GM12878 (cell line): ENCODE measurements around the gene MESD. TPM values are rescaled to one million over a fixed set of nuclear protein-coding genes. Genes with fewer than 3 reads are reported as not detected.

Experiments used
- ATAC-seq: fragments of 200-7000 bp; cut with Tn5 transposase; 3 replicates; pipeline ENCODE4 v1.9.1; 2020; ENCODE audit warnings: mild to moderate bottlenecking, moderate library complexity
- BruUV-seq: library from RNA; stranded (reverse); fragments of 400-500 nt; replicated peaks from 2 replicates; lab custom pipeline; 2021; lab: Mats Ljungman, UMichigan
- CTCF ChIA-PET: fragments of 300-600 bp; sonication (Branson Sonifier 250); formaldehyde crosslinking; extraction: SDS; loops from one replicate; lab custom pipeline; 2021; ENCODE audit warnings: inconsistent platforms; lab: Yijun Ruan, JAX
- POLR2A ChIA-PET: fragments of 350-600 bp; formaldehyde crosslinking; extraction: SDS; loops from one replicate; lab custom pipeline; 2021; ENCODE audit warnings: inconsistent platforms; lab: Charles Lee
- RAD21 ChIA-PET: fragments of 300-600 bp; sonication (Branson Sonifier 250); formaldehyde crosslinking; loops from one replicate; lab custom pipeline; 2023; ENCODE audit warnings: antibody characterized with exemption; ENCODE audit not compliant: unreplicated experiment; lab: Charles Lee
- SMC1A ChIA-PET: fragments of 300-600 bp; sonication (Branson Sonifier 250); formaldehyde crosslinking; loops from one replicate; lab custom pipeline; 2023; ENCODE audit not compliant: unreplicated experiment, uncharacterized antibody; lab: Charles Lee
- DNase-seq: peaks from one replicate; pipeline ENCODE4 v3.0.0-alpha.2; 2011; ENCODE audit warnings: low read depth, low spot score
- FAIRE-seq: peaks from 3 replicates; lab custom pipeline; 2011; peaks lifted over from hg19 to GRCh38; lab: Jason Lieb, UNC
- H2AFZ ChIP-seq: 2 replicates; pipeline ENCODE4 v1.6.0; 2011; ENCODE audit warnings: low read depth, low read length, control low read depth; ENCODE audit not compliant: control insufficient read depth
- H3K27ac ChIP-seq: 2 replicates; pipeline ENCODE4 v1.5.1; 2011; ENCODE audit warnings: control low read depth; ENCODE audit not compliant: control insufficient read depth, insufficient read depth
- H3K27me3 ChIP-seq, 2 experiments: replicated peaks in 1 of 2; 2 replicates each; pipeline versions ENCODE4 v1.6.0 to v1.6.1; 2011; ENCODE audit warnings: low read length in 1 of 2; ENCODE audit not compliant: control insufficient read depth in 2 of 2, insufficient read depth in 2 of 2
- H3K36me3 ChIP-seq, 2 experiments: 2 replicates each; pipeline ENCODE4 v1.5.1; 2011; ENCODE audit warnings: low read length in 1 of 2; ENCODE audit not compliant: control insufficient read depth in 2 of 2, insufficient read depth in 2 of 2
- H3K4me1 ChIP-seq: 2 replicates; pipeline ENCODE4 v1.6.1; 2011; ENCODE audit warnings: mild to moderate bottlenecking, low read length, moderate library complexity, mixed read lengths; ENCODE audit not compliant: control insufficient read depth, insufficient read depth
- H3K4me2 ChIP-seq: 2 replicates; pipeline ENCODE4 v1.6.0; 2011; ENCODE audit warnings: control low read depth; ENCODE audit not compliant: control insufficient read depth, insufficient read depth
- H3K4me3 ChIP-seq: fragments of 200-600 bp; sonication (generic); 2 replicates; pipeline ENCODE4 v1.5.1; 2016
- H3K79me2 ChIP-seq: 2 replicates; pipeline ENCODE4 v1.6.0; 2011; ENCODE audit warnings: low read length; ENCODE audit not compliant: control insufficient read depth, insufficient read depth
- H3K9ac ChIP-seq: 2 replicates; pipeline ENCODE4 v1.8.0; 2011; ENCODE audit warnings: low read length, control low read depth, mixed read lengths; ENCODE audit not compliant: control insufficient read depth, insufficient read depth
- H3K9me3 ChIP-seq: replicated peaks from 3 replicates; pipeline ENCODE4 v1.5.1; 2011; ENCODE audit warnings: mild to moderate bottlenecking, low read length; ENCODE audit not compliant: control insufficient read depth, insufficient read depth
- H4K20me1 ChIP-seq: 2 replicates; pipeline ENCODE4 v1.6.0; 2011; ENCODE audit not compliant: control insufficient read depth, insufficient read depth
- E2F4 ChIP-seq: IDR thresholded peaks from 2 replicates; pipeline ENCODE4 v1.6.1; 2012; ENCODE audit warnings: low read depth, low read length, improper control_type of control experiment
- EGR1 ChIP-seq, 2 experiments: IDR thresholded peaks; 1 replicate in 1 of 2; 2 replicates in 1 of 2; pipeline ENCODE4 v1.6.1; 2011 to 2012; ENCODE audit warnings: low read depth in 2 of 2, low read length in 2 of 2, borderline replicate concordance in 1 of 2, mild to moderate bottlenecking in 1 of 2, moderate library complexity in 1 of 2
- HSF1 ChIP-seq: fragments of 150-350 bp; IDR thresholded peaks from 2 replicates; pipeline ENCODE4 v1.6.1; 2014; ENCODE audit warnings: mild to moderate bottlenecking, low read depth, low read length
- JUNB ChIP-seq: IDR thresholded peaks from 2 replicates; pipeline ENCODE4 v1.6.1; 2016; ENCODE audit warnings: antibody characterized with exemption, mild to moderate bottlenecking
- LARP7 ChIP-seq: fragments of 450-650 bp; IDR thresholded peaks from 2 replicates; pipeline ENCODE4 v1.6.1; 2017; ENCODE audit warnings: mild to moderate bottlenecking
- MXI1 ChIP-seq: fragments of 150-350 bp; IDR thresholded peaks from 2 replicates; pipeline ENCODE4 v1.6.1; 2011; ENCODE audit warnings: low read depth, mild to moderate bottlenecking, inconsistent platforms, low read length, improper control_type of control experiment
- NFYA ChIP-seq: IDR thresholded peaks from 2 replicates; pipeline ENCODE4 v1.6.1; 2011; ENCODE audit warnings: low read depth, mild to moderate bottlenecking, low read length, improper control_type of control experiment, borderline replicate concordance
- NRF1 ChIP-seq: conservative IDR thresholded peaks from 2 replicates; pipeline ENCODE4 v1.6.1; 2011; ENCODE audit warnings: mild to moderate bottlenecking, low read depth, low read length, improper control_type of control experiment
- PAX8 ChIP-seq: fragments of 450-650 bp; IDR thresholded peaks from 2 replicates; pipeline ENCODE4 v1.6.1; 2017; ENCODE audit warnings: mild to moderate bottlenecking, moderate library complexity
- RBBP5 ChIP-seq: fragments of 200-600 bp; sonication (generic); conservative IDR thresholded peaks from 2 replicates; pipeline ENCODE4 v1.6.1; 2016
- SMAD1 ChIP-seq: fragments of 450-650 bp; IDR thresholded peaks from 2 replicates; pipeline ENCODE4 v1.6.1; 2018; ENCODE audit warnings: mild to moderate bottlenecking, low read depth; ENCODE audit not compliant: partially characterized antibody
- SUPT20H ChIP-seq: IDR thresholded peaks from 2 replicates; pipeline ENCODE4 v1.6.1; 2011; ENCODE audit warnings: low read depth, mild to moderate bottlenecking, low read length, moderate library complexity, borderline replicate concordance; ENCODE audit not compliant: control insufficient read depth
- TCF3 ChIP-seq: IDR thresholded peaks from 2 replicates; pipeline ENCODE4 v1.6.1; 2012; ENCODE audit warnings: low read depth, mild to moderate bottlenecking, low read length, borderline replicate concordance; ENCODE audit not compliant: insufficient read depth
- YBX1 ChIP-seq: fragments of 450-650 bp; IDR thresholded peaks from 2 replicates; pipeline ENCODE4 v1.6.1; 2016; ENCODE audit warnings: antibody characterized with exemption
- YY1 ChIP-seq: IDR thresholded peaks from 2 replicates; pipeline ENCODE4 v1.6.1; 2011; ENCODE audit warnings: low read depth, mild to moderate bottlenecking, low read length
- ZNF217 ChIP-seq: fragments of 450-650 bp; IDR thresholded peaks from 2 replicates; pipeline ENCODE4 v1.6.1; 2017; ENCODE audit warnings: antibody characterized with exemption, mild to moderate bottlenecking
- ZNF274 ChIP-seq: IDR thresholded peaks from one replicate; pipeline ENCODE4 v1.8.0; 2011; ENCODE audit not compliant: insufficient read length, insufficient read depth
- WGBS: methylation state at CpG from one replicate; pipeline ENCODE4 v1.1.6; 2016; ENCODE audit warnings: low lambda C conversion rate; ENCODE audit not compliant: insufficient replicate concordance, insufficient coverage; ENCODE audit errors: missing lambda C conversion rate; 5-methylcytosine and 5-hydroxymethylcytosine counted together
- in situ Hi-C: fragments of 300-500 bp; cut with MboI; formaldehyde crosslinking; loops from 9 replicates; pipeline ENCODE4 v1.14.3; 2018; ENCODE audit warnings: mixed read lengths
- intact Hi-C: fragments of 100-400 bp; cut with micrococcal nuclease; formaldehyde crosslinking; loops from one replicate; pipeline ENCODE4 v1.14.2; 2022; ENCODE audit not compliant: unreplicated experiment
- polyA plus RNA-seq, 11 experiments: library from polyadenylated mRNA; depleted of rRNA in 4 of 11; unstranded in 6 of 11; stranded (reverse) in 5 of 11; fragments of >200 nt; fragmentation: Nextera tagmentation in 4 of 11; fragmentation: Illumina TruSeq in 1 of 11; extraction: Ambion mirVana in 4 of 11; extraction: Trizol in 1 of 11; gene quantifications; 1 replicate in 1 of 11; 2 replicates in 10 of 11; pipeline versions ENCODE4 v1.2.1 to v1.2.3, GENCODE V29; 2011 to 2016; ENCODE audit warnings: inconsistent platforms in 2 of 11, missing spikeins in 2 of 11, low read depth in 1 of 11
- total RNA-seq, 4 experiments: library from RNA; depleted of rRNA in 3 of 4; stranded (reverse); fragments of >200 nt in 3 of 4; fragmentation: Illumina TruSeq in 1 of 4; extraction: Trizol in 1 of 4; gene quantifications; 2 replicates each; pipeline versions ENCODE4 v1.2.1 to v1.2.3, GENCODE V29; 2013 to 2021
- TF ChIP-seq, protein P1 (sequence below): fragments of 450-650 bp; IDR thresholded peaks from 2 replicates; pipeline ENCODE4 v1.6.1; 2017; ENCODE audit warnings: mild to moderate bottlenecking, moderate library complexity
- TF ChIP-seq, protein P2 (sequence below): IDR thresholded peaks from 2 replicates; pipeline ENCODE4 v1.6.1; 2011; ENCODE audit warnings: low read depth, low read length, improper control_type of control experiment, borderline replicate concordance

Gene MESD
- total and polyA plus RNA-seq, 10 of the 15 experiments (the other 5 are each of a cell fraction or from before 2014, with no cell fraction given), result 10.2 to 39.8 (median 20.9) TPM

DNA sequence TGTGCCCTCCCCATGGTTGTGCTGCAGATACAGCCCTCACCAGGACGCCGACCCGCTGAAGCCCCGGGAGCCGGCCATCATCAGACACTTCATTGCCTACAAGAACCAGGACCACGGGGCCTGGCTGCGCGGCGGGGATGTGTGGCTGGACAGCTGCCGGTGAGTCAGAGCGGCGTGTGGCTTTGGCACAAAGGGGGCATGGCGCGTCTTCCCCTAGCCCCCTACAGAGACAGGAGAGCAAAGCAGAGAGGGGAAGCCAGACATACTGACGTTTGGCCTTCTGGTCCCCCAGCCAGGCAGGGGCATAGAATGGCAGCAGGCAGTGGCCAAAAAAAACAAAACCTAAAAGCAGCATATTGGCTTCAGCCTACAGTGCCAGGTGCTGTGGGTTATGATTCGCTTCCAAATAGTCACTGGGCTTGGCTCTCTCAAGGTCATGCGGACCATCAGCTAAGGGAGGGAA is 64.0 kb downstream of the MESD start:
- Histone ChIP-seq H3K9ac (no peak overlapping the region), H3K36me3 (no peaks in the 10 kb centered on the region), H3K4me2 (no peak overlapping the region), H2AFZ (no peak overlapping the region), H3K4me3 (no peak overlapping the region), H3K27ac (no peak overlapping the region), H3K4me1 (no peaks in the 10 kb centered on the region), H4K20me1 (no peaks in the 10 kb centered on the region), H3K79me2 (no peaks in the 10 kb centered on the region), H3K9me3 (no peaks in the 10 kb centered on the region), H3K27me3 (peaks cover 0 to 1% of the 10 kb centered on the region in 2 experiments; a peak in 2 of 4 replicates)
- SMC1A ChIA-PET, result no interaction called here
- FAIRE-seq (no peak), DNase-seq (no peak), ATAC-seq (no peak)
- intact Hi-C loops, result no loop called here
- 71% methylated on average over 17 of the region's 17 CpGs for WGBS
- BruUV-seq, result no TSS peak
- POLR2A ChIA-PET, result no interaction called here
- in situ Hi-C loops, result no loop called here
- CTCF ChIA-PET, result no interaction called here
- RAD21 ChIA-PET, result no interaction called here
- TF ChIP-seq EGR1 (IDR thresholded peaks at IDR 0.05; ENCODE audit: borderline replicate concordance in 1 of 2, low read depth in 2 of 2, low read length in 2 of 2) (no peak), HSF1 (no peak), RBBP5 (no peak), E2F4 (no peak), PAX8 (no peak), ZNF274 (no peak), MXI1 (no peak), YY1 (no peak), TCF3 (no peak), SMAD1 (no peak), SUPT20H (no peak), NRF1 (no peak), LARP7 (no peak), NFYA (no peak), JUNB (no peak), ZNF217 (no peak), YBX1 (no peak)
- TF ChIP-seq, protein P1, sequence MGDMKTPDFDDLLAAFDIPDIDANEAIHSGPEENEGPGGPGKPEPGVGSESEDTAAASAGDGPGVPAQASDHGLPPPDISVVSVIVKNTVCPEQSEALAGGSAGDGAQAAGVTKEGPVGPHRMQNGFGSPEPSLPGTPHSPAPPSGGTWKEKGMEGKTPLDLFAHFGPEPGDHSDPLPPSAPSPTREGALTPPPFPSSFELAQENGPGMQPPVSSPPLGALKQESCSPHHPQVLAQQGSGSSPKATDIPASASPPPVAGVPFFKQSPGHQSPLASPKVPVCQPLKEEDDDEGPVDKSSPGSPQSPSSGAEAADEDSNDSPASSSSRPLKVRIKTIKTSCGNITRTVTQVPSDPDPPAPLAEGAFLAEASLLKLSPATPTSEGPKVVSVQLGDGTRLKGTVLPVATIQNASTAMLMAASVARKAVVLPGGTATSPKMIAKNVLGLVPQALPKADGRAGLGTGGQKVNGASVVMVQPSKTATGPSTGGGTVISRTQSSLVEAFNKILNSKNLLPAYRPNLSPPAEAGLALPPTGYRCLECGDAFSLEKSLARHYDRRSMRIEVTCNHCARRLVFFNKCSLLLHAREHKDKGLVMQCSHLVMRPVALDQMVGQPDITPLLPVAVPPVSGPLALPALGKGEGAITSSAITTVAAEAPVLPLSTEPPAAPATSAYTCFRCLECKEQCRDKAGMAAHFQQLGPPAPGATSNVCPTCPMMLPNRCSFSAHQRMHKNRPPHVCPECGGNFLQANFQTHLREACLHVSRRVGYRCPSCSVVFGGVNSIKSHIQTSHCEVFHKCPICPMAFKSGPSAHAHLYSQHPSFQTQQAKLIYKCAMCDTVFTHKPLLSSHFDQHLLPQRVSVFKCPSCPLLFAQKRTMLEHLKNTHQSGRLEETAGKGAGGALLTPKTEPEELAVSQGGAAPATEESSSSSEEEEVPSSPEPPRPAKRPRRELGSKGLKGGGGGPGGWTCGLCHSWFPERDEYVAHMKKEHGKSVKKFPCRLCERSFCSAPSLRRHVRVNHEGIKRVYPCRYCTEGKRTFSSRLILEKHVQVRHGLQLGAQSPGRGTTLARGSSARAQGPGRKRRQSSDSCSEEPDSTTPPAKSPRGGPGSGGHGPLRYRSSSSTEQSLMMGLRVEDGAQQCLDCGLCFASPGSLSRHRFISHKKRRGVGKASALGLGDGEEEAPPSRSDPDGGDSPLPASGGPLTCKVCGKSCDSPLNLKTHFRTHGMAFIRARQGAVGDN, result no peak
- TF ChIP-seq, protein P2, sequence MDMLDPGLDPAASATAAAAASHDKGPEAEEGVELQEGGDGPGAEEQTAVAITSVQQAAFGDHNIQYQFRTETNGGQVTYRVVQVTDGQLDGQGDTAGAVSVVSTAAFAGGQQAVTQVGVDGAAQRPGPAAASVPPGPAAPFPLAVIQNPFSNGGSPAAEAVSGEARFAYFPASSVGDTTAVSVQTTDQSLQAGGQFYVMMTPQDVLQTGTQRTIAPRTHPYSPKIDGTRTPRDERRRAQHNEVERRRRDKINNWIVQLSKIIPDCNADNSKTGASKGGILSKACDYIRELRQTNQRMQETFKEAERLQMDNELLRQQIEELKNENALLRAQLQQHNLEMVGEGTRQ, result no peak
